ENCODE results near the gene GNMT.

GRCh38 chr6:43012364-43012763 lies 51.8 kb downstream of the GNMT start:
- TF ChIP-seq CTCF (IDR thresholded peaks at IDR 0.05) = no peak
- no peak for TF ChIP-seq EP300 (IDR thresholded peaks at IDR 0.05)
- no peak for TF ChIP-seq POLR2AphosphoS5 (IDR thresholded peaks at IDR 0.05)
- TF ChIP-seq POLR2A (IDR thresholded peaks at IDR 0.05) = no peak

Data from gastroesophageal sphincter (tissue), 3 donors.